ENCODE data around the gene DNM3.

The DNM3 gene

GRCh38 chr1:172397633-172398032, 556.3 kb downstream of the DNM3 start:
- DNase-seq: no peak

GRCh38 chr1:172398193-172398592, 556.9 kb downstream of the DNM3 start:
- DNase-seq: no peak

GRCh38 chr1:172398970-172399755, 557.9 kb downstream of the DNM3 start:
- peak; percentile 58 for DNase-seq

GRCh38 chr1:172399756-172400721, 558.7 kb downstream of the DNM3 start:
- peak; percentile 53 for DNase-seq

- DNase-seq: no peak
Observed at GRCh38 chr1:172400722-172401105, 559.4 kb downstream of the DNM3 start.

GRCh38 chr1:172401477-172401876, 560.2 kb downstream of the DNM3 start:
- no peak for DNase-seq

- no peak for DNase-seq
Observed at GRCh38 chr1:172401892-172402291, 560.6 kb downstream of the DNM3 start.

GRCh38 chr1:172402878-172403569, 561.7 kb downstream of the DNM3 start:
- no peak for DNase-seq

- no peak for DNase-seq
Observed at GRCh38 chr1:172404121-172404520, 562.8 kb downstream of the DNM3 start.

- no peak for DNase-seq
Observed at GRCh38 chr1:172405912-172406311, 564.6 kb downstream of the DNM3 start.

GRCh38 chr1:172406968-172407367, 565.7 kb downstream of the DNM3 start:
- DNase-seq: no peak

- no peak for DNase-seq
Observed at GRCh38 chr1:172408958-172409357, 567.7 kb downstream of the DNM3 start.

- DNase-seq: no peak
Observed at GRCh38 chr1:172410027-172410426, 568.7 kb downstream of the DNM3 start.

GRCh38 chr1:172411791-172412338, 570.6 kb downstream of the DNM3 start:
- no peak for DNase-seq

GRCh38 chr1:172414331-172414730, 573.0 kb downstream of the DNM3 start:
- no peak for DNase-seq

GRCh38 chr1:172416496-172417035, 575.3 kb downstream of the DNM3 start:
- DNase-seq: no peak

- no peak for DNase-seq
Observed at GRCh38 chr1:172417557-172417956, 576.3 kb downstream of the DNM3 start.

- DNase-seq: no peak
Observed at GRCh38 chr1:172420385-172420784, 579.1 kb downstream of the DNM3 start, which contains the start of gene C1orf105. C1orf105 (plus strand) TSS chr1:172420685; CDS start chr1:172420886, 201 bp downstream.

GRCh38 chr1:172421974-172422604, 580.8 kb downstream of the DNM3 start:
- no peak for DNase-seq

GRCh38 chr1:172423336-172423735, 582.0 kb downstream of the DNM3 start:
- no peak for DNase-seq

- DNase-seq: no peak
Observed at GRCh38 chr1:172425339-172425738, 584.0 kb downstream of the DNM3 start.

All from right kidney (tissue), 1 donor.